ENCODE measurements around the gene RBM42. TPM values are rescaled to one million over a fixed set of nuclear protein-coding genes. Genes with fewer than 3 reads are reported as not detected.

RBM42 gene
- total and polyA plus RNA-seq, 2 donors (not counting 1 experiment from before 2014, with no cell fraction given): 29.9 to 32.9 TPM

DNA sequence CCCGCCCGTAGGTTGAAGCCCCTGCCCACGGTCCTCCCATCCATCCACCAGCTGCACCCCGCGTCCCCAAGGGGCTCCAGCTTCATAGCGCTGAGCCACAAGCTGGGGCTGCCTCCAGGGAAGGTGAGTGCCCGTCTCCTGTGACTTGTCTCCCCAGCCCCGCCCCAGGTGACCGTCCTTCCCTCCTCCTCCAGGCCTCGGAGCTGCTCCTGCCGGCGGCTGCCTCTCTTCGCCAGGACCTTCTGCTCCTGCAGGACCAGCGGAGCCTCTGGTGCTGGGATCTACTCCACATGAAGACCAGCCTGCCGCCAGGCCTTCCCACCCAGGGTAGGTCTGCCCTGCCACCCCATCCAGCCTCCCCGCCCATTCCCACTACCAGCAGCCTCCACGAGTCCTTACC is 8.8 kb upstream of the RBM42 start:
- H3K9me3 ChIP-seq (ENCODE audit: control insufficient read depth, insufficient read depth, low read depth, low read length): no peaks in the 10 kb centered on the region
- no peaks in the 10 kb centered on the region for H3K4me1 ChIP-seq (ENCODE audit: control insufficient read depth, extremely low read depth, insufficient read depth, low read length)
- no peaks in the 10 kb centered on the region for H4K20me1 ChIP-seq (ENCODE audit: control insufficient read depth, extremely low read depth, insufficient read depth, low read length)
- H3K79me2 ChIP-seq (ENCODE audit: control insufficient read depth, insufficient read depth, low read length): no peaks in the 10 kb centered on the region
- H3K4me3 ChIP-seq (replicated peaks in 1 of 4; ENCODE audit: control extremely low read depth in 1 of 4, insufficient read depth in 1 of 4, low read depth in 3 of 4, low read length in 4 of 4): no peak overlapping the region
- H3K27me3 ChIP-seq (ENCODE audit: control insufficient read depth, insufficient read depth, low read length): no peaks in the 10 kb centered on the region
- H3K27ac ChIP-seq (ENCODE audit: insufficient read depth, low read length): no peak overlapping the region
- no peak for DNase-seq (ENCODE audit: low read depth in 2 of 2)
- no peak for TF ChIP-seq EZH2 (IDR thresholded peaks at IDR 0.05; ENCODE audit: low read length, missing control alignments)
- TF ChIP-seq, protein P1, sequence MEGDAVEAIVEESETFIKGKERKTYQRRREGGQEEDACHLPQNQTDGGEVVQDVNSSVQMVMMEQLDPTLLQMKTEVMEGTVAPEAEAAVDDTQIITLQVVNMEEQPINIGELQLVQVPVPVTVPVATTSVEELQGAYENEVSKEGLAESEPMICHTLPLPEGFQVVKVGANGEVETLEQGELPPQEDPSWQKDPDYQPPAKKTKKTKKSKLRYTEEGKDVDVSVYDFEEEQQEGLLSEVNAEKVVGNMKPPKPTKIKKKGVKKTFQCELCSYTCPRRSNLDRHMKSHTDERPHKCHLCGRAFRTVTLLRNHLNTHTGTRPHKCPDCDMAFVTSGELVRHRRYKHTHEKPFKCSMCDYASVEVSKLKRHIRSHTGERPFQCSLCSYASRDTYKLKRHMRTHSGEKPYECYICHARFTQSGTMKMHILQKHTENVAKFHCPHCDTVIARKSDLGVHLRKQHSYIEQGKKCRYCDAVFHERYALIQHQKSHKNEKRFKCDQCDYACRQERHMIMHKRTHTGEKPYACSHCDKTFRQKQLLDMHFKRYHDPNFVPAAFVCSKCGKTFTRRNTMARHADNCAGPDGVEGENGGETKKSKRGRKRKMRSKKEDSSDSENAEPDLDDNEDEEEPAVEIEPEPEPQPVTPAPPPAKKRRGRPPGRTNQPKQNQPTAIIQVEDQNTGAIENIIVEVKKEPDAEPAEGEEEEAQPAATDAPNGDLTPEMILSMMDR (conservative IDR thresholded peaks at IDR 0.05 in 1 of 2, IDR thresholded peaks at IDR 0.05 in 1 of 2; ENCODE audit: low read depth in 1 of 2, low read length in 2 of 2): no peak
- H3K36me3 ChIP-seq (ENCODE audit: control insufficient read depth, insufficient read depth, low read length): peaks cover 4% of the 10 kb centered on the region
- H3K4me2 ChIP-seq (ENCODE audit: extremely low read depth, insufficient read depth, low read length): no peak overlapping the region
- H2AFZ ChIP-seq (ENCODE audit: low read length): no peak overlapping the region
- no peak overlapping the region for H3K9ac ChIP-seq (ENCODE audit: insufficient read depth, low read length)

DNA sequence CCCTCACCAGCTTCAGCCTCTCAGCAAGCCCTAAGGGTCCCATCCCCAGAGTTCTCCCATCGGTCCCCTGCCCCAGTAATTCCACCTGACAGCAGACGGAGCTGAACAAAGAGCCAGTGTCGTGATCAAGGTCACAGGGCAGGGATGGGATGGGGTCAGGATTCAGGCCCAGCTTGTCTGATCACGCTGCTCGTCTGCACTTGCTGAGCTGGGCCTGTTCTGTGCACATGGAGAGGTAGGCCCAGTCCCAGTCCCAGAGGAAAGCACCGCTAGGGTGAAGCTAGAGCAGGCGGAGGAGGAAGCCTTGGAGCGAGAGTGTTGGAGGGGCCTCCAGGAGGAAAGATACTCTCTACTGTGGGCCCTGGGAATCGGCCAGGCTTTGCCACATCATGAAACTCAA is 7.1 kb upstream of the RBM42 start:
- Histone ChIP-seq H4K20me1 (ENCODE audit: control insufficient read depth, extremely low read depth, insufficient read depth, low read length) (no peaks in the 10 kb centered on the region), H3K27me3 (ENCODE audit: control insufficient read depth, insufficient read depth, low read length) (no peaks in the 10 kb centered on the region), H3K9me3 (ENCODE audit: control insufficient read depth, insufficient read depth, low read depth, low read length) (no peaks in the 10 kb centered on the region), H3K9ac (ENCODE audit: insufficient read depth, low read length) (no peak overlapping the region), H3K4me1 (ENCODE audit: control insufficient read depth, extremely low read depth, insufficient read depth, low read length) (no peaks in the 10 kb centered on the region), H3K79me2 (ENCODE audit: control insufficient read depth, insufficient read depth, low read length) (no peaks in the 10 kb centered on the region), H3K36me3 (ENCODE audit: control insufficient read depth, insufficient read depth, low read length) (peaks cover 4% of the 10 kb centered on the region), H3K4me3 (replicated peaks in 1 of 4; ENCODE audit: control extremely low read depth in 1 of 4, insufficient read depth in 1 of 4, low read depth in 3 of 4, low read length in 4 of 4) (no peak overlapping the region), H3K27ac (ENCODE audit: insufficient read depth, low read length) (no peak overlapping the region), H3K4me2 (ENCODE audit: extremely low read depth, insufficient read depth, low read length) (no peak overlapping the region), H2AFZ (ENCODE audit: low read length) (no peak overlapping the region)
- no peak for DNase-seq (ENCODE audit: low read depth in 2 of 2)
- TF ChIP-seq, protein P1 (conservative IDR thresholded peaks at IDR 0.05 in 1 of 2, IDR thresholded peaks at IDR 0.05 in 1 of 2; ENCODE audit: low read depth in 1 of 2, low read length in 2 of 2): no peak
- TF ChIP-seq EZH2 (IDR thresholded peaks at IDR 0.05; ENCODE audit: low read length, missing control alignments): no peak

DNA sequence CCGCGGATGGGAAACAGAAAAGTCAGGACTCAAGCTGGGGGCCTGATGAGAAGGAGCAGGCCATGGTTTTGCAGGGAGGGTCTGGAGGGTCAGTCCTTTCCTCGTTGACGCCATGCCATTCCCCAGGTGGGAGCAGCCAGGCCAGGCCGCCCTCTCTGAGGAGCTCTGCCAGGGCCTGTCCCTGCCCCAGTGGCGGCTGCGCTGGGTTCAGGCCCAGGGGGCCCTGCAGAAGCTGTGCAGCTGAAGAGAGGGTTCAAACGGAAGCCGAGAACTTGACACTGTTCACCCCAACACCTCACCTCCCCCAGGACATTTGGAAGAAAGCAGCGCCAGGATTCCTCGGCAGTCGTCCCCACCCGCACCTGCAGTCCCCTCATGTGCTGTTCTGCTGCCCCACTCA is 6.1 kb upstream of the RBM42 start:
- H3K27ac ChIP-seq (ENCODE audit: insufficient read depth, low read length): no peak overlapping the region
- no peaks in the 10 kb centered on the region for H3K27me3 ChIP-seq (ENCODE audit: control insufficient read depth, insufficient read depth, low read length)
- H3K9ac ChIP-seq (ENCODE audit: insufficient read depth, low read length): no peak overlapping the region
- H3K9me3 ChIP-seq (ENCODE audit: control insufficient read depth, insufficient read depth, low read depth, low read length): no peaks in the 10 kb centered on the region
- DNase-seq (ENCODE audit: low read depth in 2 of 2): no peak
- H3K79me2 ChIP-seq (ENCODE audit: control insufficient read depth, insufficient read depth, low read length): no peaks in the 10 kb centered on the region
- H2AFZ ChIP-seq (ENCODE audit: low read length): no peak overlapping the region
- no peak overlapping the region for H3K4me3 ChIP-seq (replicated peaks in 1 of 4; ENCODE audit: control extremely low read depth in 1 of 4, insufficient read depth in 1 of 4, low read depth in 3 of 4, low read length in 4 of 4)
- no peaks in the 10 kb centered on the region for H4K20me1 ChIP-seq (ENCODE audit: control insufficient read depth, extremely low read depth, insufficient read depth, low read length)
- no peaks in the 10 kb centered on the region for H3K4me1 ChIP-seq (ENCODE audit: control insufficient read depth, extremely low read depth, insufficient read depth, low read length)
- peaks cover 4% of the 10 kb centered on the region for H3K36me3 ChIP-seq (ENCODE audit: control insufficient read depth, insufficient read depth, low read length)
- no peak overlapping the region for H3K4me2 ChIP-seq (ENCODE audit: extremely low read depth, insufficient read depth, low read length)
- TF ChIP-seq, protein P1 (conservative IDR thresholded peaks at IDR 0.05 in 1 of 2, IDR thresholded peaks at IDR 0.05 in 1 of 2; ENCODE audit: low read depth in 1 of 2, low read length in 2 of 2): no peak
- no peak for TF ChIP-seq EZH2 (IDR thresholded peaks at IDR 0.05; ENCODE audit: low read length, missing control alignments)
